Activated naive CD8-positive, alpha-beta T cell (primary cell): Measurements from ENCODE around the gene APOL2.
"Not testable (repeated sequence)": the region's sequence is repeated elsewhere in the genome, so short reads cannot be mapped to it uniquely, and the experiment has no call there.

Source experiments
- H3K27ac Mint-ChIP-seq: one replicate; pipeline ENCODE4 v1.8.0; 2021; ENCODE audit warnings: mixed read lengths
- H3K27me3 Mint-ChIP-seq: one replicate; pipeline ENCODE4 v1.8.0; 2021; ENCODE audit warnings: mixed read lengths
- H3K36me3 Mint-ChIP-seq: one replicate; pipeline ENCODE4 v1.8.0; 2021; ENCODE audit warnings: mixed read lengths
- H3K4me1 Mint-ChIP-seq: one replicate; pipeline ENCODE4 v1.8.0; 2021; ENCODE audit warnings: low read depth, mixed read lengths
- H3K4me3 Mint-ChIP-seq: one replicate; pipeline ENCODE4 v1.8.0; 2021; ENCODE audit warnings: mild to moderate bottlenecking, mixed read lengths
- H3K9me3 Mint-ChIP-seq: one replicate; pipeline ENCODE4 v1.8.0; 2021; ENCODE audit warnings: low read depth, mixed read lengths

Gene APOL2

GRCh38 chr22:36253523-36254490 lies 14.5 kb upstream of the APOL2 start:
- peaks cover 21% of the 10 kb centered on the region for H3K36me3 Mint-ChIP-seq
- H3K4me1 Mint-ChIP-seq, result peaks cover 55% of the 10 kb centered on the region
- H3K27ac Mint-ChIP-seq, result peak overlapping the region; percentile 95
- H3K4me3 Mint-ChIP-seq, result peak overlapping the region; percentile 92
- H3K27me3 Mint-ChIP-seq, result no peaks in the 10 kb centered on the region
- peaks cover 5% of the 10 kb centered on the region for H3K9me3 Mint-ChIP-seq

DNA sequence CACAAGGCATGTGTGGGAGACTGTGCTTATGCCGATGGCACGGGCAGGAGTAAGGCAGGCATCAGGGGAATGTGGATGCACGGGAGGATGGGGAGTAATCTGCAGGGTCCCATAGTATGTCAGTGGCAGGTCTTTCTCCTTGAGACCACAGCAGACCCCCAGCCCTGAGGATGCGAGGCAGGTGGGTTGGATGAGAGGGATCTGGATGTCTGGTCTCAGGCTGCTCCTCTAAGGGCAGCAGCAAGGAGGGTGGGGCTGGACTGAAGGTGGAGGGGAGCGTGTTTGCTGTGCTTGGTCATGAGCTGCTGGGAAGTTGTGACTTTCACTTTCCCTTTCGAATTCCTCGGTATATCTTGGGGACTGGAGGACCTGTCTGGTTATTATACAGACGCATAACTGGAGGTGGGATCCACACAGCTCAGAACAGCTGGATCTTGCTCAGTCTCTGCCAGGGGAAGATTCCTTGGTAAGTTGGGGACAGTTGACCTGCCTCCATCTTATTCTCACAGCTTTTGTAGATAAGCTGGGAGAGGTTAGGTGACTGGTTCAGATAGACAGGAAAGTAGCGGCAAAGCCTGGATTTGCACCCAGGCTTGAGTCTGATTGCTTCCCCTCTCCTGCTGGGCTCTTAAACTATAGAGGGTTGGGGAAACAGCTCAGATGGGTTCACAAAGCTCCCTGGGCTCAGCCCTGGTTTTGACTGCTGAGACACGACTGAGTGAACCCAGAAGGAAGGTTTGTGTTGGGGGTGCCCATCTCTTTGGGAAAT lies 13.6 kb upstream of the APOL2 start, which contains the start of gene APOL1:
APOL1 (plus strand) TSS at position 380 of the 769 bp plus-strand sequence. CDS start 1,823 bp downstream, outside the sequence.
- Mint-ChIP-seq H3K27ac (peak within 1 kb of the TSS; percentile 95), H3K4me1 (peaks cover 47% of the 10 kb centered on the region), H3K4me3 (peak within 1 kb of the TSS; percentile 92), H3K36me3 (peaks cover 16% of the 10 kb centered on the region), H3K9me3 (peaks cover 11% of the 10 kb centered on the region), H3K27me3 (no peaks in the 10 kb centered on the region)

DNA sequence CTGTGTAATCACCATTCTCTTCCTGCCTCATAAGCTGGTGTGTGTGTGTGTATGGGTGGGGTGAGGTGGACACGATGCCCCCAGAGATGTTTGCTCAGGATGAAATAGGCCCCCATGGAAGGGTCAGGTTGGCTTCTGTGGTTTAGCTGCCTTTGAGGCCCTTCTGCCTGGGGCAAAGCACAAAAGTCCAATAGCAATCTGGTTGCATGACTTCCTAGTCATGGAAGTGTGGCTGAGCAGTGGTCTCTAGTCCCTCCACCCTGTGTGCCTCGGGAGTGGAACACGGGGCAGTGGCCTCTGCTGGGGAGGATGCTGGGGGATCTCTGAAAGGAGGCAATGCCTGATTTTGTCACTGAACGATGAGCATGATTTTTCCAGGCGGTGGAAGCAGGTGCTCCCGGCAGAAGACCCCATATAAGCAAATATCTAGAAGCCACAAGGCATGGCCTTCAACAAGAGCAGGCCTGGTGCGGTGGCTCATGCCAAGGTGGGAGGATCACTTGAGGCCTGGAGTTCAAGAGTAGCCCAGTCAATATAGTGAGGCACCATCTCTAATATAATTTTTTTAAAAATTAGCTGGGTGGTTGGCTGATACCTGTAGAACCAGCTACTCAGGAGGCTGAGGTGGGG lies 12.8 kb upstream of the APOL2 start:
- H3K4me1 Mint-ChIP-seq, result peaks cover 47% of the 10 kb centered on the region

GRCh38 chr22:36250292-36250960 lies 11.1 kb upstream of the APOL2 start:
- H3K9me3 Mint-ChIP-seq, result peaks cover 11% of the 10 kb centered on the region
- not testable (repeated sequence) for H3K4me3 Mint-ChIP-seq, H3K36me3 Mint-ChIP-seq, H3K27ac Mint-ChIP-seq, H3K27me3 Mint-ChIP-seq
- H3K4me1 Mint-ChIP-seq, result peaks cover 34% of the 10 kb centered on the region

More for the DNA sequence above, 12.8 kb upstream of the APOL2 start:
- H3K27ac Mint-ChIP-seq, result peak overlapping the region; percentile 95
- H3K9me3 Mint-ChIP-seq, result peaks cover 11% of the 10 kb centered on the region
- peak overlapping the region; percentile 92 for H3K4me3 Mint-ChIP-seq
- H3K27me3 Mint-ChIP-seq, result not testable (repeated sequence)
- H3K36me3 Mint-ChIP-seq, result peaks cover 13% of the 10 kb centered on the region

GRCh38 chr22:36249160-36249559 lies 9.8 kb upstream of the APOL2 start:
- H3K27ac Mint-ChIP-seq, result no peak overlapping the region
- H3K4me3 Mint-ChIP-seq, result no peak overlapping the region
- peaks cover 24% of the 10 kb centered on the region for H3K4me1 Mint-ChIP-seq
- peaks cover 11% of the 10 kb centered on the region for H3K9me3 Mint-ChIP-seq
- H3K36me3 Mint-ChIP-seq, result peaks cover 3% of the 10 kb centered on the region
- no peaks in the 10 kb centered on the region for H3K27me3 Mint-ChIP-seq

DNA sequence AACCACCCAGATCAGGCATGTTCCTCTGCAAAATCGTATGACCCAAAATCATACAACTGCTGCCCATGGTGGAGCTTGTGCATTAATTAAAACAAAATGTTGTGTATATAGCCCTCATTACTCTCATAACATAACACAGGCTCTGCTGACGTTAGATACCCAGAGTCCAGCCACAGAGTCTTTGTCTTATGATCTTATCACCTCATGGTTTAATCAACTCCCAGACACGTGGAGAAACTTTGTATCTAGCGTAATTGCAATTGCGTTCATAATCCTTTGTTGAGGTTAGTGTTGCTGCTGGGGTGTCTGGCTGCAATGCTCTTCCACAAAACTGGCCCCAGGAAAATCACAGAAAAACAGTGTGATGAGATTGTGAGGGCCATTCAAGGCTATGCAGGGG lies 8.6 kb upstream of the APOL2 start:
- H3K4me3 Mint-ChIP-seq, result no peak overlapping the region
- H3K36me3 Mint-ChIP-seq, result peaks cover 2% of the 10 kb centered on the region
- H3K27ac Mint-ChIP-seq, result no peak overlapping the region
- peaks cover 13% of the 10 kb centered on the region for H3K4me1 Mint-ChIP-seq
- H3K9me3 Mint-ChIP-seq, result peaks cover 11% of the 10 kb centered on the region
- no peaks in the 10 kb centered on the region for H3K27me3 Mint-ChIP-seq

DNA sequence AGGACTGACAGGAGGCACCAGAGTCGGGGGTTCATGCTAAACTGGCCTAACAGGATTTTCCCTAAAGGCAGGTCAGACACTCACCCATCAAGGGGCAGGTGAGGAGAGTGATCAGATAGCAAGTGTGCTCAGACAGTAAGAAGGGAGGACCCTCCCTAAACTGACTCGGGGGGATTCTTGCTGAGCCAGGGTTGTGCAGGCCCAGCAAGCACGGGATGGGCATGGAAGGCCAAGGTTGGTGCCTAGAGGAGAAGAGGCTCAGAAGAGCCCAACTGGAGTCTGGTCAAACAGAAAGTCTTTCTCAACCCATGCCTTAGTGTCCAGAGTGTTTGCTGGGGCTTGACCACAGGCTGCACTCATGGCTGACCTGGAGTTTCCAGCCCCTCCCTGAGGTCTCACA lies 7.4 kb upstream of the APOL2 start:
- H3K27ac Mint-ChIP-seq, result no peak overlapping the region
- peaks cover under 1% of the 10 kb centered on the region for H3K4me1 Mint-ChIP-seq
- peaks cover 16% of the 10 kb centered on the region for H3K9me3 Mint-ChIP-seq
- H3K27me3 Mint-ChIP-seq, result no peaks in the 10 kb centered on the region
- no peak overlapping the region for H3K4me3 Mint-ChIP-seq
- H3K36me3 Mint-ChIP-seq, result peaks cover 2% of the 10 kb centered on the region

DNA sequence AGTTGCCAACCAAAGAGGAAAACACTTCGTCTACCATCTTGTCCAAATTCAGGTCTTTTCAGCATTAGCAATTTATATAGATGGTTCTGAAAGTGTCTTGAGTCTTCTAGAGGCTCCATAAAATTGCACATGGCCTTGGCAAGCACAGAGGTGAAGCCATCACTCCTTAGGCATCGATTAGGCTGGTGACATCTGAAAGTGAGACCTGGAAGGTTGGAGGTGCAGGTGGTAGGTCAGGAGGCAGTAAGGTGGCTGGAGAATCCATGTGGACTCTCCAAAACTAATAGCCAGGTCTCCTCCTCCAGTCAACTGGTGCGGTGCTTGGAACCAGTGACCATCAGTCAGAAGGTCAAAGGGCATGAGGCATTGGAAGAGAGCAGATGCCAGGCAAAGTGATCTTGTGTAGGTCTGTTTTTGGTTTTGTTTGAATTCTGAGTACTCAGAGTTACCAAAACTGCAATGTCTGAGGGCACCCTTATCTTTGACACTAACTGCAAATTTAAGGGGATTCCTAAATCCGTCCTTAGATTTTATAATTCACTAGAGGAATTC lies 6.6 kb upstream of the APOL2 start:
- H3K4me1 Mint-ChIP-seq, result no peaks in the 10 kb centered on the region
- no peaks in the 10 kb centered on the region for H3K27me3 Mint-ChIP-seq
- H3K27ac Mint-ChIP-seq, result no peak overlapping the region
- H3K36me3 Mint-ChIP-seq, result peaks cover 2% of the 10 kb centered on the region
- H3K9me3 Mint-ChIP-seq, result peaks cover 16% of the 10 kb centered on the region
- no peak overlapping the region for H3K4me3 Mint-ChIP-seq

GRCh38 chr22:36244522-36245391 lies 5.4 kb upstream of the APOL2 start:
- peaks cover 6% of the 10 kb centered on the region for H3K4me1 Mint-ChIP-seq
- no peaks in the 10 kb centered on the region for H3K27me3 Mint-ChIP-seq
- H3K4me3 Mint-ChIP-seq, result no peak overlapping the region
- peaks cover 2% of the 10 kb centered on the region for H3K36me3 Mint-ChIP-seq
- no peak overlapping the region for H3K27ac Mint-ChIP-seq
- peaks cover 16% of the 10 kb centered on the region for H3K9me3 Mint-ChIP-seq

GRCh38 chr22:36243986-36244385 lies 4.7 kb upstream of the APOL2 start:
- H3K36me3 Mint-ChIP-seq, result peaks cover 2% of the 10 kb centered on the region
- peaks cover 13% of the 10 kb centered on the region for H3K4me1 Mint-ChIP-seq
- H3K27me3 Mint-ChIP-seq, result no peaks in the 10 kb centered on the region
- H3K4me3 Mint-ChIP-seq, result no peak overlapping the region
- H3K9me3 Mint-ChIP-seq, result peaks cover 13% of the 10 kb centered on the region
- H3K27ac Mint-ChIP-seq, result no peak overlapping the region

DNA sequence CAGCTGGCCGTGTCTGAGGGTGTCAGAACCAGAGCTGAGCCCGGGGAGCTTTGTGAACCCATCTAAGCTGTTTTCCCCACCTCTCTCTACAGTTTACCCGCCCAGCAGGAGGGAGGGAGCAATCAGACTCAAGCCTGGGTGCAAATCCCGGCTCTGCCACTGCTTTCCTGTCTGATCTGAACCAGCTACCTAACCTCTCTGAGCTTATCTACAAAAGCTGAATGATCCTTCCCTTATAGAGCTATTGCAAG lies 252 bp downstream of the APOL2 start:
- Mint-ChIP-seq H3K4me3 (peak overlapping the region; percentile 96), H3K9me3 (peaks cover 4% of the 10 kb centered on the region), H3K36me3 (peaks cover 17% of the 10 kb centered on the region), H3K27me3 (no peaks in the 10 kb centered on the region), H3K4me1 (peaks cover 54% of the 10 kb centered on the region), H3K27ac (peak overlapping the region; percentile 98)

- H3K36me3 Mint-ChIP-seq, result peaks cover 17% of the 10 kb centered on the region
- peaks cover 54% of the 10 kb centered on the region for H3K4me1 Mint-ChIP-seq
- peak overlapping the region; percentile 96 for H3K4me3 Mint-ChIP-seq
- H3K27me3 Mint-ChIP-seq, result no peaks in the 10 kb centered on the region
- H3K27ac Mint-ChIP-seq, result peak overlapping the region; percentile 98
- peaks cover 4% of the 10 kb centered on the region for H3K9me3 Mint-ChIP-seq
Measured at GRCh38 chr22:36238373-36239149, 766 bp downstream of the APOL2 start.
